ENCODE results near the gene D2HGDH.
"Not testable (repeated sequence)": the region's sequence is repeated elsewhere in the genome, so short reads cannot be mapped to it uniquely, and the experiment has no call there.

The D2HGDH gene

DNA sequence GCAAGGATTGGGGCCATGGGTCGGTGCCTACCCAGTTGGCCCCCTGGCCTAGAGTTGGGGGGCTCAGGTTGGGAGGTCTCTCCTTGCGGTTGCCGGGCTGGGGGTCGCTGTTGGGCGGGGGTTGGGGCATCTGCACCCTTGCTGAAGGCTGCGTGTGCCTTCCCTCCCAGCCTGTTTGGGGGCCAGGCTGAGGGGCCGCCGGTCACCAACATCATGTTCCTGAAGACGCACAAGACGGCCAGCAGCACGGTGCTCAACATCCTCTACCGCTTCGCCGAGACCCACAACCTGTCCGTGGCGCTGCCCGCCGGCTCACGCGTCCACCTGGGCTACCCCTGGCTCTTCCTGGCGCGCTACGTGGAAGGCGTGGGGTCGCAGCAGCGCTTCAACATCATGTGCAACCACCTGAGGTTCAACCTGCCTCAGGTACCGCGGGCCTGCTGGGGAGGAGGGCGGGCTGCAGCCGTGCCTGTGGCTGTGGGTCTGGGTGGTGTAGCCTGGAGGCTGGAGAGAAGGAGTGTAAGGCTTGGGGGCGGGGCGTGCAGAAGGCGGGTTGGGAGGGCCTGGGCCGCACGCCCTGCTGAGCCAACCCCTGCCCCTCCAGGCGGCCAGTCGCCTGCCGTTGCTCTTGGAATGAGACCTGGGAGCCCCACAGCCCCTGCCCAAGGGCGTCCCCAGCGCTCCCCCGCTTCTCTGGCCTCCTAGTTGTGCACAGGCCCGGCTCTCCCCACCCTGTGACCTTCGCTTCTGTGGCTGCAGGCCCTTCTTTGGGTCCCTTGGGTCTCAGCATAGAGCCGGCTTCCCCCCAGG is 67.4 kb downstream of the D2HGDH start:
- H3K4me3 ChIP-seq (ENCODE audit: low read depth, low read length) = no peak overlapping the region
- no peak overlapping the region for H3K27ac ChIP-seq
- in situ Hi-C loops (cut with HindIII; ENCODE audit: low pct_ligation_motif_present, low sequenced_read_pairs) = no loop called here
- H3K27me3 ChIP-seq (replicated peaks) = no peaks in the 10 kb centered on the region
- DNase-seq = no peak
- TF ChIP-seq, protein P1, sequence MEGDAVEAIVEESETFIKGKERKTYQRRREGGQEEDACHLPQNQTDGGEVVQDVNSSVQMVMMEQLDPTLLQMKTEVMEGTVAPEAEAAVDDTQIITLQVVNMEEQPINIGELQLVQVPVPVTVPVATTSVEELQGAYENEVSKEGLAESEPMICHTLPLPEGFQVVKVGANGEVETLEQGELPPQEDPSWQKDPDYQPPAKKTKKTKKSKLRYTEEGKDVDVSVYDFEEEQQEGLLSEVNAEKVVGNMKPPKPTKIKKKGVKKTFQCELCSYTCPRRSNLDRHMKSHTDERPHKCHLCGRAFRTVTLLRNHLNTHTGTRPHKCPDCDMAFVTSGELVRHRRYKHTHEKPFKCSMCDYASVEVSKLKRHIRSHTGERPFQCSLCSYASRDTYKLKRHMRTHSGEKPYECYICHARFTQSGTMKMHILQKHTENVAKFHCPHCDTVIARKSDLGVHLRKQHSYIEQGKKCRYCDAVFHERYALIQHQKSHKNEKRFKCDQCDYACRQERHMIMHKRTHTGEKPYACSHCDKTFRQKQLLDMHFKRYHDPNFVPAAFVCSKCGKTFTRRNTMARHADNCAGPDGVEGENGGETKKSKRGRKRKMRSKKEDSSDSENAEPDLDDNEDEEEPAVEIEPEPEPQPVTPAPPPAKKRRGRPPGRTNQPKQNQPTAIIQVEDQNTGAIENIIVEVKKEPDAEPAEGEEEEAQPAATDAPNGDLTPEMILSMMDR (IDR thresholded peaks at IDR 0.05; ENCODE audit: low read depth, low read length, missing control alignments) = no peak
- no peaks in the 10 kb centered on the region for H3K36me3 ChIP-seq (replicated peaks)

DNA sequence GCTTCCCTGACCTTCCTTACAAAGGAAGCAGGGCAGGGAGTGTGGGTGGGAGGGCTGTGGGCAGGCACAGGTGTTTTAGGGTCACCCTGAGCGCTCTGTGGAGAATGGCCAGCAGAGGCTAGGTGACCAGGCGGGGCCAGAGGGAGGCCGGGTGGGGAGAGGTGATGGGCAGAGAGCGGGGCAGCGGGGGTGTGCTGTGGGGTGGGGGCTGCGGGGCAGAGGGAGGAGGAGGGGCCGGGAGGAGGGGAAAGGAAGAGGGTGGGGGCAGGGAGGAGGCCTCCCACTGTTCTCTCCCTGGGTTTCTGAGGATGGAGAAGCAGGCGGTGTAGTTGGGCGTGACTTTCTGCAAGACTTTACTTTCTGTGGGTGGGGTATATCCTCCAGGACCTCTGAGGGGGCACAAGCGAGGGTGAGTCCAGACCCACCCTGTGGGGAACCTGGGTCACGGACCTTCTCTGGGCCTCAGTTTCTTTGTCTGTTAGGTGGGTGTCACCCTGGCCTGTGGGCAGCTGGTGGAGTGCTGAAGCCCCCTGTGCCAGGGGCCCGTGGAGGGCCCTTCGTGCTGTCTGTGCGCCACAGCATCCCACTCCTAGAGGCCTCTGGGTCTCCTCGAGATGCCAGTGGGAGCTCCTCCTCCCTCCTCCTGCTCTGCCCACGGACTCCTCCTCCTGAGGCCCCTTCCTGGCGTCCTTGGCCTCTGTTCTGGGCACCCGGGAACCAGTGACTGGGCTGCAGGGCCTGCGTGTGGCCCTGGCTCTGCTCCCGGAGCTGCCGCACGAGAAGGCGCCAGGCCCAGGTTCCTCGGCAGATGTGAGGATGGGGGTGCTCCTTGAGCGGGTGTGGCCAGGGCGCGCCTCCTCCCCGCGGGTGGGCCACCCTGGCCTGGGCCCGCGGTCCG is 68.2 kb downstream of the D2HGDH start:
- H3K27me3 ChIP-seq (replicated peaks) = no peaks in the 10 kb centered on the region

DNA sequence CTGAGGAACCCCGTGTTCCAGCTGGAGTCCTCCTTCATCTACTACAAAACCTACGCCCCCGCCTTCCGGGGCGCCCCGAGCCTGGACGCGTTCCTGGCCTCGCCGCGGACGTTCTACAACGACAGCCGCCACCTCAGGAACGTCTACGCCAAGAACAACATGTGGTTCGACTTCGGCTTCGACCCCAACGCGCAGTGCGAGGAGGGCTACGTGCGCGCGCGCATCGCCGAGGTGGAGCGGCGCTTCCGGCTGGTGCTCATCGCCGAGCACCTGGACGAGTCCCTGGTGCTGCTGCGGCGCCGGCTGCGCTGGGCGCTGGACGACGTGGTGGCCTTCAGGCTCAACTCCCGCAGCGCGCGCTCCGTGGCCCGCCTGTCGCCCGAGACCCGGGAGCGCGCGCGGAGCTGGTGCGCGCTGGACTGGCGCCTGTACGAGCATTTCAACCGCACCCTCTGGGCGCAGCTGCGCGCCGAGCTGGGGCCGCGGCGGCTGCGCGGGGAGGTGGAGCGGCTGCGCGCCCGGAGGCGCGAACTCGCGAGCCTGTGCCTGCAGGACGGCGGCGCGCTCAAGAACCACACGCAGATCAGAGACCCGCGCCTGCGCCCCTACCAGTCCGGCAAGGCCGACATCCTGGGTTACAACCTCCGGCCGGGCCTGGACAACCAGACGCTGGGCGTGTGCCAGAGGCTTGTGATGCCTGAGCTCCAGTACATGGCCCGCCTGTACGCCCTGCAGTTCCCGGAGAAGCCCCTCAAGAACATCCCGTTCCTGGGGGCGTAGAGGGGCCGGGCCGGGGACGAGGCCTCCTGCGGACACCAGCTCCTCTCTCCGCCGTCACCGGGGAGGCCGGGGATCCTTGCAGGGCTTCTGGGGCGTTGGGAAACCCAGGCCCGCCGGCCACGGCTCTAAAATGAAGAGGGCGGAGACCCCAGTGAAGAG is 69.2 kb downstream of the D2HGDH start:
- H3K27me3 ChIP-seq (replicated peaks) = no peaks in the 10 kb centered on the region
- no peaks in the 10 kb centered on the region for H3K36me3 ChIP-seq (replicated peaks)
- H3K27ac ChIP-seq = no peak overlapping the region
- H3K4me3 ChIP-seq (ENCODE audit: low read depth, low read length) = peak overlapping the region; percentile 47
- TF ChIP-seq, protein P1 (IDR thresholded peaks at IDR 0.05; ENCODE audit: low read depth, low read length, missing control alignments) = no peak
- DNase-seq = peak; percentile 23
- in situ Hi-C loops (cut with HindIII; ENCODE audit: low pct_ligation_motif_present, low sequenced_read_pairs) = no loop called here

More for the DNA sequence above, 68.2 kb downstream of the D2HGDH start:
- in situ Hi-C loops (cut with HindIII; ENCODE audit: low pct_ligation_motif_present, low sequenced_read_pairs) = no loop called here
- H3K36me3 ChIP-seq (replicated peaks) = no peaks in the 10 kb centered on the region
- no peak for DNase-seq
- TF ChIP-seq, protein P1 (IDR thresholded peaks at IDR 0.05; ENCODE audit: low read depth, low read length, missing control alignments) = no peak
- H3K4me3 ChIP-seq (ENCODE audit: low read depth, low read length) = no peak overlapping the region
- no peak overlapping the region for H3K27ac ChIP-seq

DNA sequence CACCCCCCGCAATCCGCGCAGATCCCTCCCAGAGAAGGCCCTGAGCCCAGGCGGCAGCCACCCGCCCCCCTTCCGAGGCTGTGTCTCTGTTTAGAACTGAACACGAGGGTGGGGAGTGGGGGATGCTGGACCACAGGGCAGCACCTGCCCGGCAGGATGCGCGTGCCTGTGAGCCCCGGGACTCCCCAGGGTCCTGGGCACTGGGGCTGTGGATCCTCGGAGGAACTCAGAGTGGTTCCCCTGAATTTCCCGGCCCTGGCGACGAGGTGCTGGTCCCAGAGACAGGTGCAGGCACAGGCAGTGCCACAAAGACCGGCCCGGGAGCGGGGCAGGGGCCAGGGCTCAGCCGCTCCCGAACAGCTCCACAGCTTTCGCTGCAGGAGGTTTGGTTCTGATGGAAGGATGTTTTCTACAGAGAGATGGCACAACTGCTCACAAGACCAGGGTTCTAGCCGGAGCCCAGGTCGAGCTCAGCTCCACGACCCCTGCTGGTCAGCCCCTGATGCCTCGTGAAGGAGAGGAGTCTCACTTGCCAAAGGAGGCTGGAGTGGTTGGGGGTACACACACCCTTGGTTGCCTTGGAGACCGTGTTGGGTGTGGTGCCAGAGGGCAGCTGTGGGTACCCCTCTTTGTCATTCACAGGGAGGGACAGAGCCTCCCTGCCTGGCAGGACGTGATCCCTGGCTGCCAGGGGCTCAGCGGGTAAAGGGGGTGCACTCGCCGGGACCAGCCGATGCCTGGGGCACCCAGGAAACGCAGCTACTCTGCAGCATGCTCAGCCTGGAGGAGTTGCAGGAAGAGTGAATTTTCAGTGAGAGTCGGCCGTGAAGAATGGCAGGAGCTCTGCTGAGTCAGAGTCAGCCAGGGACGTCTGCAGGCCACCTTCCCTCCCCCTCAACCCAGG is 70.1 kb downstream of the D2HGDH start:
- Histone ChIP-seq H3K4me3 (ENCODE audit: low read depth, low read length) (peak overlapping the region; percentile 47), H3K27me3 (replicated peaks) (no peaks in the 10 kb centered on the region), H3K36me3 (replicated peaks) (no peaks in the 10 kb centered on the region), H3K27ac (no peak overlapping the region)
- TF ChIP-seq, protein P1 (IDR thresholded peaks at IDR 0.05; ENCODE audit: low read depth, low read length, missing control alignments) = peak; percentile 38
- in situ Hi-C loops (cut with HindIII; ENCODE audit: low pct_ligation_motif_present, low sequenced_read_pairs) = no loop called here
- DNase-seq = peak; percentile 12

DNA sequence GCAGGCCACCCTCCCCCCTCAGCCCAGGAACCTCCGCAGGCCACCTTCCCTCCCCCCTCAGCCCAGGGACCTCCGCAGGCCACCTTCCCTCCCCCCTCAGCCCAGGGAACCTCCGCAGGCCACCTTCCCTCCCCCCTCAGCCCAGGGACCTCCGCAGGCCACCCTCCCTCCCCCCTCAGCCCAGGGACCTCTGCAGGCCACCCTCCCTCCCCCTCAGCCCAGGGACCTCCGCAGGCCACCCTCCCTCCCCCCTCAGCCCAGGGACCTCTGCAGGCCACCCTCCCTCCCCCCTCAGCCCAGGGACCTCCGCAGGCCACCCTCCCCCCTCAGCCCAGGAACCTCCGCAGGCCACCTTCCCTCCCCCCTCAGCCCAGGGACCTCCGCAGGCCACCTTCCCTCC is 71.8 kb downstream of the D2HGDH start:
- H3K27me3 ChIP-seq (replicated peaks); H3K4me3 ChIP-seq (ENCODE audit: low read depth, low read length); in situ Hi-C loops (cut with HindIII; ENCODE audit: low pct_ligation_motif_present, low sequenced_read_pairs); DNase-seq; H3K27ac ChIP-seq; H3K36me3 ChIP-seq (replicated peaks): not testable (repeated sequence)

All from brain microvascular endothelial cell (primary cell).